SKM-1 treated with dmso at 0.1 percent for 144 hours (cell line): Measurements from ENCODE around the gene NANOS2.
A peak's percentile ranks its signal among the peaks of the same experiment; 100 is the strongest.

Experiments used
- DNase-seq: peaks from one replicate; lab custom pipeline; 2025; ENCODE audit not compliant: unreplicated experiment; lab: John Stamatoyannopoulos, UW

The NANOS2 gene

DNA sequence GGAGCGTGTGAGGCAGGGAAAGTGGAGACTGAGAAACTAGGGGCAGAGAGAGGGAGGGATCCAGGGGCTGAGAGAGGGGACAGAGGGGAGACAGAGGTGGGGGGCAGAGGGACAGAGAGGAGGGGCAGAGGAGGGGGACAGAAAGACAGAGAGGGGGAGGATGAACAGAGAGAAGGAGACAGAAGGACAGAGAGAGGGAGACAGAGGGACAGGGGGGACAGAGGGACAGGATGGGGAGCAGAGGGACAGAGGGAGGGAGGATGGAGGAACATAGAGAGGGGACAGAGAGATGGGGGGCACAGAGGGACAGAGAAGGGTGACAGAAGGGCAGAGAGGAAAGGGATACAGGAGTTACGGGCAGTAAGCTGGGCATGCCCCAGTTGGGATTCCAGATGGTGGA, 14.7 kb upstream of the NANOS2 start:
- DNase-seq: no peak

DNA sequence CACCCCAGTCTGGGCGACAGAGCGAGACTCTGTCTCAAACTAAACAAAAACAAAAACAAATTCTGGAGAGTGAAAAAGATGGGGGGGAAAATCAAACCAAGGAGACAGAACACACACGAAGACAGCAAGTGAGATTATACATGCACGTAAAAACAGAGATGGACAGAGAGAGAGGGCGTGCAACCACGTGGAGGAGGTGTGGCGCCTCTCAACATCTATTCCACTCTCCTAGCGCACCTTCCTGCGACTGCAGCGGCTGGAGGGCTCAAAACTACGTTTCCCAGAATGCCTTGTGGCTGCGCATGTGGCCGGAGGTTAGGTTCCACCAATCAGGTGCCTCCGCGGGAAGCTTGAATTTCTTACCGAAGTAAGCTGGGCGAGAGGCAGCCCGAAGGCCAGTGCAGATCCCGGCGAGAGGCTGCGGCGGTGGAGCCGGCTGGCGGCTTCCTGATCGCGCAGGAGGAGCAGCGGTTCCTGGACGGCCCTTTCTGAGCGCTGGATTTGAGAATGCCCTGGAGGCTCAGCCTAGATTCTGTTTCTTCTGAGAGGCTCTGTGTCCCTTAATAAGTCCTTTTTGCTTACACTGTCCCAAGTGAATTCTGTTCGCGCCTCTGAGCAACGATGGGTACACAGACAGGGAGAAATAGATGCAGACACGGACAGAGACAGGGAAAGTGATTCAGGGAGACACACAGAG, 13.1 kb upstream of the NANOS2 start:
- peak; percentile 80 for DNase-seq

DNA sequence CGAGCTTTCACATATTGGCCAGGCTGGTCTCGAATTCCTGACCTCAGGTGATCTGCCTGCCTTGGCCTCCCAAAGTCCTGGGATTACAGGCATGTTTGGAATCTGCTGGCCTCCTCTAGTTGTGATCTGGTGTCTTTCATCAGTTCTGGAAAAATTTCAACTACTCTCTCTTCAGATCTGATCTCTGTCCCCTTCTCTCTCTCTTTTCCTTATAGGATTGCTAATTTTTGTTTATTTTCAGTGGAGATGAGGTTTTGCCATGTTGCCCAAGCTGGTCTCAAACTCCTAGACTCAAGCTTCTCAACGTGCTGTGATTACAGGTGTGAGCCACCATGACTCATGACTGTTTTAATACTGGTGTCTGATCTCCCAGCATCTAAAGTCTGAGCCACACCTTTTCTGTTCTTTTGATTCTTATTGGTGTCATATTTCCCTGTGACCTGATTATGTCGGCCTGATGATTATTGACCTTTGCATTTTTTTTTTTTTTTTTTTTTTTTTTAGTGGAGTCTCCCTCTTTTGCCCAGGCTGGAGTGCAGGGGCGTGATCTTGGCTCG, 10.4 kb upstream of the NANOS2 start:
- no peak for DNase-seq

DNA sequence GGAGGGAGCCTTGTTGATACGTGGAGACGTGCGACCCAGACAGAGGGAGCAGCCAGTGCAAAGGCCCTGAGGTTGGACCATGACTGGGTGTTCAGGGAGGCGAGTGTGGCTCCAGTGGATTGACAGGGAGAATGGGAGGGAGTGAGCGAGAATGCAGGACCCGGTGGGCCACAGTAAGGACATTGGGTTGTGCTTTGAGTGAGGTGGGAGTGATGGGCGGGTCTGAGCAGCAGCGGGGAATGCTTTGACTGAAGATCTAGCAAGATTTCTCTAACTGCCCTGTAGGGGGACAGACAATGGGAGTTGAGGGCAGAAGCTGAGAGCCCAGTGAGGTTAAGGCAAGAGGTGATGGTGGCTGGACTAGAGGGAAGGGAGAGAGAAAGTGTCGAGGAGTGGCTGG, 7.7 kb upstream of the NANOS2 start:
- no peak for DNase-seq

DNA sequence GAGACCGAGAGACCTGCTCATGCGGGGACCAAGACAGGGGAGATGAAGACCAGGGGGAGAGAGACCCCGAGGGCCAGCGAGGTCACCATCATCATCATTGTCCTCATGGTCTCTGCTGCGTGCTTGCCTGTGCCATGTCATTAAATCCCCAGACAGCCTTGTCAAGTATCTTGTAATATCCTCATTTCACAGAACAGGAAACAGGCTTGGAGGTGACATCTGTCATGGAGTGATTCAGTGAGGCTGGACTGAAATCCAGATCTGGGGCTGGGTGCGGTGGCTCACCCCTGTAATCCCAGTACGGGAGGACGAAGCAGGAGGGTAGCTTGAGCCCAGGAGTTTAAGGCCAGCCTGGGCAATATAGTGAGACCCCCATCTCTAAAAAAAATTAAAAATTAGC, 5.9 kb upstream of the NANOS2 start:
- no peak for DNase-seq

DNA sequence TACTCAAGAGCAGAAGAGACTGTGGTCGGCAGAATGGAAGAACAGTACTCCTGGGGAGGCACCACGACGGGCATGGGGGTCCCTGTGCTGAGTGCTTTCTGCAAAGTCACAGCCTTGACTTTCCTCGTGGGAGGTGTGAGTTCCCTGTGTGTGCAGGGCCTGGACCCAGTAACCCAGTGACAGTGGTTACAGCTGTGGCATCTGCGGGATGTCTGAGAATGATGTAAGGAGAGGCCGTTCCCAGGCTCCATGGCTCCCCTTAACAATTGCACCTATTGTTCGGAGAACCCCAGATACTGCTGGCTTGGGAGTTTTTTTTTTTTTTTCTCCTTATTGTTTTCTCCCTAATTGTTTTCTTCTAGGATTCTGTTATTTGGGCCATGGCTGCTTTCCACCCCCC, 5.1 kb upstream of the NANOS2 start:
- no peak for DNase-seq

DNA sequence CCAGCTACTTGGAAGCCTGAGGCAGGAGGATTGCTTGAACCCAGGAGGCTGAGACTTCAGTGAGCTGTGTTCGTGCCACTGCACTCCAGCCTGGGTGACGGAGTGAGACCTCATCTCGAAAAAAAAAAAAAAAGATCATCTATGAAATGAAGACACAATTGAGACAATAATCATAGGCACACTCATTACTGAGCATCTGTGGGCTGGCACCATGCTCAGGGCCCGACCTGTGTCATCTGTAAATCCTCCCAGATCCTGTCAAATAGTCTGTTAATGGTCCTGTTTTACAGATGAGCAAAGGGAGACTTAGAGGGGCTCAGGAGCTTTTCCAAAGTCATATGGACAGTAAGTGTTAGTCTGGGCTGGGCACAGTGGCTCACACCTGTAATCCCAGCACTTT, 4.1 kb upstream of the NANOS2 start:
- DNase-seq: no peak

DNA sequence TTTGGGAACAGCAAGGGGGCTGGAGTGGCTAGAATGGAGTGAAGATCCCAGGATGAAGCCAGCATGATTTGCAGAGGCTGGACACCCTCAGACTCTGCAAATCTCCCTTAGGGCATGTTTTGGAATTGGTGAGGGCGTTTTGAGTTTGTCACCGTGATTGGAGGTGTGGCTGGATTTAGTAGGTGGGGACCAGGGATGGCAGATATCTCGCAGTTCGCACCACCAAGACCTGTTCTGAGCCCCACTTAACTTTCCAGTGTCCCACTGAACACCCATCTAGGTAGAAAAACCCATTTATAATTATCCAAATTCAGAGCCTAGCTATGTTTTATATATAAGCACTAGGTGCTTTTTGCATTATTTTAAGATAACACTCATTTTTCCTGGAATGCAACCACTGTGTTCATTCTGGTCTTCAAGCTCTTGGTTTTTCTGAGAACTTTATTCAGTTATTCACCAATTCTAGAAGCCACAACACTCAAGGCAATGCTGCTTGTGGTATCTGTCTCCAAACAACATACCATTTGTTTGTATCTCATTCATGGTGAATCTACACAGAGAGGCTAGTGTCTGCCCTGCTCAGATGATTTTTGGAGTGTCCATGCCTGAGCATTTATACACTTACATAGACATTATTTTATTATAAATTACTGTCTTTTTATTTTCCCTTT, 3.0 kb upstream of the NANOS2 start:
- DNase-seq: no peak

DNA sequence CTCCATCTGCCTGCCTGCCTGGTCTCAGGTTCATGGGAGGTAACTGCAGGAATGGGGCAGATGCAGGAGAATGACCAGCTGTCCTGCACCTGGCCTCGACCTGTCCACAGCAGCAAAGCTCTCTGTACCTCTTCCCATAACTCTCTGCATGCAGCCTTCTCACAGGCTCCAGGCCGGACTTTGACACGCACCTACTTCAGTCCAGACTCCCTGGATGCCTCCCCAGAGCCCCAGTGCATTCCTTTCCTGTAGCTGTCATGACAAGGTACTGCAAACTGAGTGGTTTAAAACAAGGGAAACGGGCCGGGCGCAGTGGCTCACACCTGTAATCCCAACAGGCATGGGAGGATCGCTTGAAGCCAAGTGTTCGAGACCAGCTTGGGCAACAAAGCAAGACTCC, 3.3 kb downstream of the NANOS2 start:
- no peak for DNase-seq

DNA sequence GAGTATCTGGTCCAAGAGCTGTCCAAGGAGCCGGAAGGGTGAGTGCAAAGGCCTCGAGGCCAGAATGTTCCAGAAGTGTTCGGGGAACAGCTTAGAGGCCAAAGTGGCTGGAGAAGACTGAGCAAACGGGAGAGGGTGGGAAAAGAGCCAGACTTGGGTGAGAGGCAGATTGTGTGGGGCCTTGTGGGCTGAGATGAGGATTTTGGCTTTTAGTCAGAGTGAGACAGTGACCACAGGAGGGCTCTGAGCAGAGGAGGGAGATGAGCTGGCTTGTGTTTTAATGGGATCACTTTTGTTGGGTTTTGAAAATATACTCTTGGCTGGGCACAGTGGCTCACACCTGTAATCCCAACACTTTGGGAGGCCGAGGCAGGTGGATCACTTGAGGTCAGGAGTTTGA, 5.6 kb downstream of the NANOS2 start:
- DNase-seq: no peak

DNA sequence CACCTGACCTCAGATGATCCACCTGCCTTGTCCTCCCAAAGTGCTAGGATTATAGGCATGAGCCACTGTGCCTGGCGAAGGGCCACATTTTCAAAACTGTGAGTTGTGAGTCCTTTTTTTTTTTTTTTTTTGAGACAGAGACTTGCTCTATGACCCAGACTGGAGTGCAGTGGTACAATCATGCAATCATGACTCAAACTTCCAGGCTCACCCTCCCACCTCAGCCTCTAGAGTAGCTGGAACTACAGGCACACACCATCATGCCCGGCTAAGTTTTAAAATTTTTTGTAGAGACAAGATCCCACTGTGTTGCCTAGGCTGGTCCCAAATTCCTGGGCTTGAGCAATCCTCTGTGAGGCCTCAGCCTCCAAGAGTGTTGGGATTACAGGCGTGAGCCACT, 8.4 kb downstream of the NANOS2 start:
- DNase-seq: no peak

DNA sequence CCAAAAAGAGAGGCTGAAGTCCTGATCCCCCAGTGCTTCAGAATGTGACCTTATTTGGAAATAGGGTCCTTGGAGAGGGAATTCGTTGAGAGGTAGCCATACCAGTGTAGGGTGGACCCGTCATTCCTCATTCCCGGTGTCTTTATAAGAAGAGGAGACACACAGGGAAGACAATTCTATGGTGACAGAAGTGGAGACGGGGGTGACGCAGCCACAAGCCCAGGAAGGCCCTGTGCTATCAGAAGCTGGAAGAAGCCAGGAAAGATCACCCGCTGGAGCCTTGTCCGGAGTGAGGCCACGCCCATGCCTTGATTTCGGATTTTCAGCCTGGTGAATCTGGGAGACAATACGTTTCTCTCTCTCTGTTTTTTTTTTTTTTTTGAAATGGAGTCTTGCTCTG, 9.6 kb downstream of the NANOS2 start:
- no peak for DNase-seq

DNA sequence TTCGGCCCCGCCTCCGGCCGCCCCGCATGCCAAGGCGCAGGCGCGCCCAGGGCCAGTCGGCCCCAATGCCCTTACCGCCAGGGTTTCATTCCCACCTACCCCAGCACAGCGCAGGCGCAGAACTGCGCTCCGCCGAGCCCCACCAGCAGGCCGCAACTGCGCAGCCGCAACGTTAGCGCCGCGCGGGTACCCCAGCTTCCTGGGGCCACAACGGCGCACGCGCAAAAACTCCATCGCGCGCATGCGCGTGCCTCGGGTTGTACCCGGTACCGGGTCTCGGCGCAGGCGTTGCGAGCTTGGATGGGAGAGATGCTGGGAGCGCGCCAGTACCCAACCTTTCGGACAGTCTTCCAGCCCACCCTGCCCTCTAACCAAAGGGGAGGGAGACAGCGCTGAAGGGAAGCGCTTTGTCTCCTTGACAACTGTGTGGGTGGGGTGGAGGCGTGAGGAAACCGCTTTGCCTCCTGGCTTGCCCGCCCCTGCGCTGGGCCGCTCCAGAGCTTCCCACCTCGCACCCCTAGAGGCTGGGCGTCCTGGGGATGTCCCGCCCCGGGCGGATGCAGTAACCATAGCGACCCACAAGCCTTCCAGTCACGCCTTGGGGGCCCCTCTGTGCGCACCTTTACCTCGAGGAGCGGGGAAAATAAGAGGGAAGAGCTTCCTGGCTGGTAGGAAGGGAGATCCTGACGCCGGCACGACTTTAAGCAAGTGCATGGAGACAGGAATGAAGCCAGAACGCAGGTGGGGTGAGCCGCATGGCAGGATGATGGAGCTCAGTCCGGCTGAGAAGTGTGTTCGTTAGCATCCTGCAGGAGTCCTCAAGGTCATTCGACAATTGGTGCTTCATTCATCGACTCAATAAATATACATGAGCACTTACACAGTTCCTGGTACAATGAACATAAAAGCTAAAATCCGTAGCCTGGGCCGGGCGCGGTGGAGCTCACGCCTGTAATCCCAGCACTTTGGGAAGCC, 11.6 kb downstream of the NANOS2 start:
- peak; percentile 81 for DNase-seq

DNA sequence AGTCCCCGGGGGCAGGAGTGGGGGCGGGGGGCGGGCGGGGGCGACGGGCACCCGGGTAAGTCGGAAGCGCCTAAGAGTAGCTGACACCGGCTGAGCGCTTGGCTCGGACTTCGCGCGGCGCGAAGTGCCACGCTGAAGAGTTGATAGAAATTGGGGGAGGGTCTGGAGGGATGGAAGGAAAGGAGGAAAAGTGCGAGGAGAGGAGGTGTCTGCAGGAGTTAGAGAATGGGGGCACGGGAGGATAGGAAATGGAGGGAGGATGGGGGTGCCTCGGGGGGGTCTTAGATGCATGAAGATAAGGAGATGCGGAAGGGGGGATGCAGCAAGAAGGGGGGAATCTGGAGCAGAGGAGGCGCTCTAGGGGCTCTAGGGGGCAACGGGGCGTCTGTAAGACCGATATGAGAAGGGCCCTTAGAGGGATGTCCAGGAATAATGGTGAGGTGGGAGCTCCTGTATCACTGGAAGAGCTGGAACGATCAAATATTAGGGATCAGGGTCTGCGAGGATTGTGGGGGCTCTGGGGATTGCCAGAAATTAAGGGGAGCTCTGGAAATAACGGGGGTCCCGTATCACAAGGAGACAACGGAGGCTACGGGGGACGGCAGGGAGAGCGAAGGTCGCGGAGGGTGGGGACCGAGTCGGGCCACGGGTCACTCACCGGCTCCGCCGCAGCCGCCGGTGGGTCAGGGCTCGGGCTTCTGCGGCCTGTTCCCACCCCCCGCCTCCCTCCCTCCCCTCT, 12.5 kb downstream of the NANOS2 start, which contains the start of gene MYPOP:
Gene MYPOP, minus strand, starts transcription at position 702 of the 739 bp plus-strand sequence. CDS start 840 bp downstream, outside the sequence.
- no peak for DNase-seq

DNA sequence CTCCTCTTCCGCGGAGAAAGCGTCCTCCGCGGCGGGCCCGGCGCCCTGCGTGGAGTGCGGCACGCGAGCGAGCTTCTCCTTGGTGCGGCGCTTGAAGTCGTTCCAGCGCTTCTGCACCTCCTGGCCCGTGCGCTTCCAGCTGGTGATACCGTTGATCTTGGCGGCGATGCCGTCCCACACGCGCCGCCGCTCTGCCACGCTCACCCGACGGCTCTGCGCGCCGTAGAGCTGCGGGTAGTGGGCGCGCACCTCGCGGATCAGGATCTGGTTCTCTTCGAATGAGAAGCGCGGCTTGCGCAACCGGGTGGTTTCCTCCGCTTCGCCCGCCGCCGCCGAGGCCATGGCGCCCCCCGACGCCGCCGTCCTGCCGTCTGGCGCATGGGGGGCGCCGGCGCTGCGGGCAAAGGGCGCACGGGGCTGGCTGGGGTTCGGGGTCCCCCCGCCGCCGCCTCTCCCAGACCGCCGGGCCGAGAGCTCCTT, 13.1 kb downstream of the NANOS2 start:
- DNase-seq: peak; percentile 7

DNA sequence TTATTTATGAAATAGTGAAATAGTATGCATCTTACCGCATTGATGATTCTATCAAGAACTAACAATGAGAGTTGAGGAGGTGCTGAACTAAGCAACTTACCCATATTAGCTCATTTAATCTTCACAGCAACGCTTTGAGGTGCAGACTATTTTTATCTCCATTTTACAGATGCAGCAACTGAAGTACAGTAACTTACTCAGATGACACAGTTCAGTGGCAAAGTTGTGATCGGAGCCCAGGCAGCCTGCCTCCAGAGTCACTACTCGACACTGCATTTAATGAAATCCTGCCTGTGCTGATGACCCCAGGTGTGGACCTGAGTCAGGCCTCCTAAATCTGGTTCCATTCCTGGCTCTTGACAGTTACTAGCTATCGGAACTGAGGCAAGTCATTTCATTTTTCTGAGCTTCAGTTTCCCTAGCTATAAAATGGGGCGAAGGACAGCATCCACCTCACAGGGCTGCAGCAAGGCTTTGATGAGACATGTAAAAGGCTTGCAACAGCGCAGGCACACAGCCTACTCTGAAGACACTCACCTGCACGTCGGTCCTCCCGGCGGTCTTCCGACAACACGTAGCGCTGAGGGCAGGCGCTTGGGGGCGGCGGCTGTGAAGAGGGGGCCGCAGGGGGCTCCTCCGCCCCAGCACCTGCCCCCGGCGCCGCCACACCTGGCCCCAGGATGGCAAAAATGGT, 13.7 kb downstream of the NANOS2 start:
- no peak for DNase-seq

DNA sequence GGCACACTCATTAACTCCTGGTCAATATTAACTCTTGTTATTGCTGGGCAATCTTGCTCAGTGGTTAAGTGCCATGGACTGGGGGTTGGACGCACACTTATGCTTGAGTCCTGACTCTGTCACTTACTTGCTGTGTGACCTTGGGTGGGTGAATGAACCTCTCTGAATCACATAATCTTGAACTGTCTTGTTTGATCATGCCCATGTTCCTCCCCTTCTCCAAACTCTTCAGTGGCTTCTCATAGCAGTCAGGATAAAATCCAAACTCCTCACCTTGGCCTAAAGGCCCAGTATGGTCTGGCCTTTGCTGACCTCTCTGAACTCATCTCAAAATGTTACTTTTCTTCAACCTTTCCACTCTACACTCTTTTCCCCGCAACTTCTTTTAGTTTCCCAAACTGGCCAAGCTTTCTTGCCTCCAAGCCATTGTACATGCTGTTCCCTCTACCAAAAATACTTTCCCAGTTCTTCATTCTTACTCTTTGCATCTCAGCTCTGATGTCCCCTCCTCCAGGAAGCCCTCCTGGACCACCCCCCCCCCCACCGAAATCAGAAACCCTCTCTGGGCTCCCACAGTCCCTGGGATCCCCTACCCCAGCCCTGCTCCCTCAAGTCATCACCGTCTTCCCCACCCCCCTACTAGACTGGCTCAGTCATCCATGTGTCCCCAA, 14.5 kb downstream of the NANOS2 start:
- DNase-seq: no peak

DNA sequence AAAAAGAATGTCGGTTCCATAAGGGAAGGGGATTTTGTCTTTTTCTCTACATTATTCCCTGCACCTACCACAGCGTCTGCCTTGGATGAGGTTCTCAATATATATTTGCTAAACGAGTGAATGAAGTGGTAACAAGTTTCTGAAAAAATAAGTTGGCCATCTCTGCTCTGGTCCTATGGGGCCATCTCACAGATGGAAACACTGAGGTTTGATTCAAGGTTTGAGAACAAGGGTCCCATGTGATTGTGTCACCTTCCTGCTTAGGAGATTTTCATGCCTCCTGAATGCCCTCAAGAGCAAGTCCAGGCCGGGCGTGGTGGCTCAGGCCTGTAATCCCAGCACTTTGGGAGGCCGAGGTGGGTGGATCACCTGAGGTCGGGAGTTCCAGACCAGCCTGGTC, 15.3 kb downstream of the NANOS2 start:
- DNase-seq: no peak

DNA sequence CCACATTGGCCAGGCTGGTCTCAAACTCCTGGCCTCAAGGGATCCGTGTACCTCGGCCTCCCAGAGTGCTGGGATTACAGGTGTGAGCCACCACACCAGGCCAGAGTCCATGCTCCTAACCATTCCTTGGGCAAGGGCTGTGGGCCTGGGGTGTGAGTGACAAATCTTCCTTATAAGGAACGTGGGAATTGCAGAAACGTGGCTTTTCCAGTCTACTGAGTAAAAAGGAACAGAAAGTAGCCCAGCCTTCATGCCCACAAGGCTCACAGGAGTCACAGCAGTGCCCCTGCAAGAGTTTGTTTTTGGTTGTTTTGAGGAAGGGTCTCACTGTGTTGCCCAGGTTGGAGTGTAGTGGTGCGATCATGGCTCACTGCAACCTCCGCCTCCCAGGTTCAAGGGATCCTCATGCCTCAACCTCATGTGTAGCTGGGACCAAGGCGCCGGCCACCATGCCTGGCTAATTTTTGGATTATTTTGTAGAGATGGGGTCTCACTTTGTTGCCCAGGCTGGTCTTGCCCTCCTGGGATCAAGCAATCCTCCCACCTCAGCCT, 17.2 kb downstream of the NANOS2 start:
- DNase-seq: no peak
